DMS53 treated with DMSO at 0.1 percent for 48 hours (cell line): ENCODE measurements around the gene SLC22A4.

Experiments used
- DNase-seq: peaks from one replicate; lab custom pipeline; 2025; ENCODE audit not compliant: unreplicated experiment; lab: John Stamatoyannopoulos, UW

Gene SLC22A4

GRCh38 chr5:132391870-132392269 is 97.7 kb downstream of the SLC22A4 start:
- no peak for DNase-seq

- DNase-seq = no peak
These were observed 98.2 kb downstream of the SLC22A4 start for GRCh38 chr5:132392411-132392810.

- DNase-seq = no peak
These were observed 99.0 kb downstream of the SLC22A4 start for GRCh38 chr5:132392978-132393825.
